ENCODE data around the gene IFITM2. TPM values are rescaled to one million over a fixed set of nuclear protein-coding genes. Genes with fewer than 3 reads are reported as not detected.

The IFITM2 gene
- total and polyA plus RNA-seq, 2 donors (not counting 1 experiment from before 2014, with no cell fraction given) = 72.1 to 451 TPM

DNA sequence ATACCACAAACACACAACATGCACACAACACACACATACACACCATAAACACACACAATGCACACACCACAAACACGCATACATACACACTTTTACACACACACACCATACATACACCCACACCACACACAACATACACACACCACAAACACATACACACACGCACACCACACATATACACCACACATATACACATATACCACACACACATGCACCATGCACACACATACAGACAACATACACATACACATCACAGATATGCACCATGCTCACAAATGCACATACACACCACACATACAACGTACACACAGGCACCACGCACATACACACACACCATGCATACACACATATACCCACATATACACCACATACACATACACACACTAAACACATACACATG is 50.0 kb downstream of the IFITM2 start:
- Mint-ChIP-seq H3K27me3 (no peaks in the 10 kb centered on the region), H3K4me1 (peaks cover 16% of the 10 kb centered on the region), H3K9me3 (ENCODE audit: insufficient read depth) (no peaks in the 10 kb centered on the region), H3K27ac (no peak overlapping the region), H3K4me3 (no peak overlapping the region)
- H3K4me1 ChIP-seq (ENCODE audit: control insufficient read depth in 2 of 2, insufficient read depth in 2 of 2, low read length in 2 of 2) = peaks cover 9 to 16% of the 10 kb centered on the region in 2 donors
- no peak overlapping the region for H3K27ac ChIP-seq (ENCODE audit: low read length in 2 of 2)
- 96% methylated on average over 4 of the region's 4 CpGs for WGBS (ENCODE audit: insufficient coverage)
- TF ChIP-seq, protein P1, sequence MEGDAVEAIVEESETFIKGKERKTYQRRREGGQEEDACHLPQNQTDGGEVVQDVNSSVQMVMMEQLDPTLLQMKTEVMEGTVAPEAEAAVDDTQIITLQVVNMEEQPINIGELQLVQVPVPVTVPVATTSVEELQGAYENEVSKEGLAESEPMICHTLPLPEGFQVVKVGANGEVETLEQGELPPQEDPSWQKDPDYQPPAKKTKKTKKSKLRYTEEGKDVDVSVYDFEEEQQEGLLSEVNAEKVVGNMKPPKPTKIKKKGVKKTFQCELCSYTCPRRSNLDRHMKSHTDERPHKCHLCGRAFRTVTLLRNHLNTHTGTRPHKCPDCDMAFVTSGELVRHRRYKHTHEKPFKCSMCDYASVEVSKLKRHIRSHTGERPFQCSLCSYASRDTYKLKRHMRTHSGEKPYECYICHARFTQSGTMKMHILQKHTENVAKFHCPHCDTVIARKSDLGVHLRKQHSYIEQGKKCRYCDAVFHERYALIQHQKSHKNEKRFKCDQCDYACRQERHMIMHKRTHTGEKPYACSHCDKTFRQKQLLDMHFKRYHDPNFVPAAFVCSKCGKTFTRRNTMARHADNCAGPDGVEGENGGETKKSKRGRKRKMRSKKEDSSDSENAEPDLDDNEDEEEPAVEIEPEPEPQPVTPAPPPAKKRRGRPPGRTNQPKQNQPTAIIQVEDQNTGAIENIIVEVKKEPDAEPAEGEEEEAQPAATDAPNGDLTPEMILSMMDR (IDR thresholded peaks at IDR 0.05) = no peak
- TF ChIP-seq EZH2 (IDR thresholded peaks at IDR 0.05; ENCODE audit: borderline replicate concordance, insufficient read depth, low read depth, low read length, poor library complexity, severe bottlenecking) = no peak
- intact Hi-C loops (cut with micrococcal nuclease) = no loop called here
- no peaks in the 10 kb centered on the region for H3K36me3 ChIP-seq (replicated peaks in 1 of 2; ENCODE audit: control extremely low read depth in 1 of 2, control insufficient read depth in 1 of 2, extremely low read depth in 1 of 2, insufficient read depth in 2 of 2, low read length in 1 of 2)
- no peak overlapping the region for H2AFZ ChIP-seq (ENCODE audit: insufficient read depth, low read depth, low read length, poor library complexity, severe bottlenecking)
- no peak for ATAC-seq (ENCODE audit: low read depth)
- ChIA-PET CTCF (no interaction called here), POLR2A (no interaction called here)
- H3K9me3 ChIP-seq (ENCODE audit: control extremely low read depth in 1 of 3, control insufficient read depth in 2 of 3, insufficient read depth in 1 of 3, low read length in 2 of 3) = peaks cover 0 to 18% (median 0%) of the 10 kb centered on the region in 3 donors
- H3K79me2 ChIP-seq (ENCODE audit: control insufficient read depth, insufficient read depth, low read length) = no peaks in the 10 kb centered on the region
- no peaks in the 10 kb centered on the region for H4K20me1 ChIP-seq (ENCODE audit: control insufficient read depth, insufficient read depth, low read length, poor library complexity, severe bottlenecking)
- no peak overlapping the region for H3K9ac ChIP-seq (ENCODE audit: low read length)
- no peak overlapping the region for H3K4me2 ChIP-seq (replicated peaks; ENCODE audit: low read depth, low read length, poor library complexity, severe bottlenecking)
- DNase-seq = no peak
- no peak overlapping the region for H3K4me3 ChIP-seq (ENCODE audit: control extremely low read depth in 1 of 5, extremely low read depth in 1 of 5, insufficient read depth in 1 of 5, low read depth in 2 of 5, low read length in 4 of 5)
- no peaks in the 10 kb centered on the region for H3K27me3 ChIP-seq (replicated peaks in 1 of 4; ENCODE audit: control extremely low read depth in 1 of 4, control insufficient read depth in 3 of 4, insufficient read depth in 4 of 4, low read length in 3 of 4)

DNA sequence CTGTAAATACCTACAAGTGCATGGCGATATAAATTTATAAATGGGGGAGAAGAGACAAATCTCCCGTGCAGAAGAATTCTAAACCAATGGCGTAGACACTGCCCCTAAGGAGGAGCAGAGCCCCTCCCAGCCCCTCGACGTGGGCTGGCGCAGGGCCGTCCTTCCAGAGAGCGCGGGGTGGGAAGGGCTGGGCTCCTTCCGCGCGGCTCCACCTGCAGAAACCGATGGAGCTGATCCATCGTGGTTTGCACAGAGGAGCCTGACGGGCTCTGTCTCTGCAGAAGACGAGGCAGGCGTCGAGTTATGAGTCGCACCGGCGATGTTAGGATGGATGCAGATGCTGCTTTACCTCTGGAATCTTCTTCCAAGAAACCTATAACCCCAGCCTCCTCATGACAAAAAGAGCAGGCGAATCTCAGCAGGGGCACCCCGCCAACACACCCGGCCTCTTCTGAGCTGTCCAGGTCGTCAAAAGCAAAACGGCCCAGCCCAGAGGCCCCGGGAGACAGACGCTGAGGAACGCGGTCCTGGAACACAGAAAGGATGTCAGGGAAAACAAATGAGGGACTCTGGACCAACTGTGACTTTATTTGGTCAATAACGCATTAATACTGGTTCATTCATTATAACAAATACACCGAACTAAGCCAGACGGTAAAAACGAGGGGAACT is 50.6 kb downstream of the IFITM2 start:
- H3K9me3 Mint-ChIP-seq (ENCODE audit: insufficient read depth) = no peaks in the 10 kb centered on the region
- H3K27me3 Mint-ChIP-seq = no peaks in the 10 kb centered on the region
- CTCF ChIA-PET = interaction anchor here (8.2 kb wide), 1 partner anchor 107 kb away, joined by 52 read pairs; no protein-coding TSS in a partner anchor
- H3K4me1 Mint-ChIP-seq = peaks cover 14% of the 10 kb centered on the region
- no peak overlapping the region for H3K4me3 ChIP-seq (ENCODE audit: control extremely low read depth in 1 of 5, extremely low read depth in 1 of 5, insufficient read depth in 1 of 5, low read depth in 2 of 5, low read length in 4 of 5)
- ATAC-seq (ENCODE audit: low read depth) (no peak), DNase-seq (no peak)
- POLR2A ChIA-PET = interaction anchor here (0.6 kb wide), 1 partner anchor 38 kb away, joined by 3 read pairs; no protein-coding TSS in a partner anchor
- peaks cover 0 to 18% (median 0%) of the 10 kb centered on the region in 3 donors for H3K9me3 ChIP-seq (ENCODE audit: control extremely low read depth in 1 of 3, control insufficient read depth in 2 of 3, insufficient read depth in 1 of 3, low read length in 2 of 3)
- H3K4me1 ChIP-seq (ENCODE audit: control insufficient read depth in 2 of 2, insufficient read depth in 2 of 2, low read length in 2 of 2) = peaks cover 9 to 16% of the 10 kb centered on the region in 2 donors
- no peak overlapping the region for H3K27ac ChIP-seq (ENCODE audit: low read length in 2 of 2)
- 72% methylated on average over 27 of the region's 34 CpGs for WGBS (ENCODE audit: insufficient coverage)
- H2AFZ ChIP-seq (ENCODE audit: insufficient read depth, low read depth, low read length, poor library complexity, severe bottlenecking) = no peak overlapping the region
- intact Hi-C loops (cut with micrococcal nuclease) = no loop called here
- H3K4me3 Mint-ChIP-seq = no peak overlapping the region
- H3K36me3 ChIP-seq (replicated peaks in 1 of 2; ENCODE audit: control extremely low read depth in 1 of 2, control insufficient read depth in 1 of 2, extremely low read depth in 1 of 2, insufficient read depth in 2 of 2, low read length in 1 of 2) = no peaks in the 10 kb centered on the region
- H3K79me2 ChIP-seq (ENCODE audit: control insufficient read depth, insufficient read depth, low read length) = no peaks in the 10 kb centered on the region
- H3K27me3 ChIP-seq (replicated peaks in 1 of 4; ENCODE audit: control extremely low read depth in 1 of 4, control insufficient read depth in 3 of 4, insufficient read depth in 4 of 4, low read length in 3 of 4) = peaks cover 0 to 1% (median 0%) of the 10 kb centered on the region in 4 experiments
- H4K20me1 ChIP-seq (ENCODE audit: control insufficient read depth, insufficient read depth, low read length, poor library complexity, severe bottlenecking) = no peaks in the 10 kb centered on the region
- no peak for TF ChIP-seq EZH2 (IDR thresholded peaks at IDR 0.05; ENCODE audit: borderline replicate concordance, insufficient read depth, low read depth, low read length, poor library complexity, severe bottlenecking)
- TF ChIP-seq, protein P1 (IDR thresholded peaks at IDR 0.05) = no peak
- no peak overlapping the region for H3K9ac ChIP-seq (ENCODE audit: low read length)
- H3K4me2 ChIP-seq (replicated peaks; ENCODE audit: low read depth, low read length, poor library complexity, severe bottlenecking) = no peak overlapping the region
- H3K27ac Mint-ChIP-seq = no peak overlapping the region

All from B cell (primary cell).